ENCODE data around the gene TNK1.

GRCh38 chr17:7429722-7430121, 48.8 kb downstream of the TNK1 start:
- TF ChIP-seq POLR2AphosphoS5 (IDR thresholded peaks at IDR 0.05; ENCODE audit: low read depth, low read length) (no peak), POLR2A (IDR thresholded peaks at IDR 0.05; ENCODE audit: low read depth, low read length) (no peak), TAF1 (IDR thresholded peaks at IDR 0.05; ENCODE audit: low read depth, low read length) (no peak), SPI1 (IDR thresholded peaks at IDR 0.05; ENCODE audit: low read depth, low read length) (no peak), POU2F2 (IDR thresholded peaks at IDR 0.05; ENCODE audit: low read depth, low read length) (no peak), PAX5 (IDR thresholded peaks at IDR 0.05; ENCODE audit: insufficient read depth, low read length, severe bottlenecking) (no peak)

All from GM12891 (cell line).